ENCODE results near the gene GDF2.

GDF2 gene

GRCh38 chr10:47326927-47327330, 4.7 kb downstream of the GDF2 start:
- Histone ChIP-seq H3K27ac (replicated peaks) (no peak overlapping the region), H3K4me3 (replicated peaks; ENCODE audit: insufficient read depth, low read length) (no peak overlapping the region), H3K27me3 (ENCODE audit: insufficient read depth, poor library complexity, severe bottlenecking) (no peaks in the 10 kb centered on the region)
- TF ChIP-seq, protein P1, sequence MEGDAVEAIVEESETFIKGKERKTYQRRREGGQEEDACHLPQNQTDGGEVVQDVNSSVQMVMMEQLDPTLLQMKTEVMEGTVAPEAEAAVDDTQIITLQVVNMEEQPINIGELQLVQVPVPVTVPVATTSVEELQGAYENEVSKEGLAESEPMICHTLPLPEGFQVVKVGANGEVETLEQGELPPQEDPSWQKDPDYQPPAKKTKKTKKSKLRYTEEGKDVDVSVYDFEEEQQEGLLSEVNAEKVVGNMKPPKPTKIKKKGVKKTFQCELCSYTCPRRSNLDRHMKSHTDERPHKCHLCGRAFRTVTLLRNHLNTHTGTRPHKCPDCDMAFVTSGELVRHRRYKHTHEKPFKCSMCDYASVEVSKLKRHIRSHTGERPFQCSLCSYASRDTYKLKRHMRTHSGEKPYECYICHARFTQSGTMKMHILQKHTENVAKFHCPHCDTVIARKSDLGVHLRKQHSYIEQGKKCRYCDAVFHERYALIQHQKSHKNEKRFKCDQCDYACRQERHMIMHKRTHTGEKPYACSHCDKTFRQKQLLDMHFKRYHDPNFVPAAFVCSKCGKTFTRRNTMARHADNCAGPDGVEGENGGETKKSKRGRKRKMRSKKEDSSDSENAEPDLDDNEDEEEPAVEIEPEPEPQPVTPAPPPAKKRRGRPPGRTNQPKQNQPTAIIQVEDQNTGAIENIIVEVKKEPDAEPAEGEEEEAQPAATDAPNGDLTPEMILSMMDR (IDR thresholded peaks at IDR 0.05; ENCODE audit: insufficient read depth, low read length), result no peak
- TF ChIP-seq REST (IDR thresholded peaks at IDR 0.05; ENCODE audit: insufficient replicate concordance, low read depth), result no peak
- TF ChIP-seq GABPA (IDR thresholded peaks at IDR 0.05; ENCODE audit: low read depth), result no peak
- TF ChIP-seq SPI1 (IDR thresholded peaks at IDR 0.05; ENCODE audit: borderline replicate concordance, low read depth), result no peak
- TF ChIP-seq POLR2AphosphoS5 (IDR thresholded peaks at IDR 0.05; ENCODE audit: low read depth), result no peak
- DNase-seq (ENCODE audit: low read depth in 1 of 2, low spot score in 1 of 2), result no peak

DNA sequence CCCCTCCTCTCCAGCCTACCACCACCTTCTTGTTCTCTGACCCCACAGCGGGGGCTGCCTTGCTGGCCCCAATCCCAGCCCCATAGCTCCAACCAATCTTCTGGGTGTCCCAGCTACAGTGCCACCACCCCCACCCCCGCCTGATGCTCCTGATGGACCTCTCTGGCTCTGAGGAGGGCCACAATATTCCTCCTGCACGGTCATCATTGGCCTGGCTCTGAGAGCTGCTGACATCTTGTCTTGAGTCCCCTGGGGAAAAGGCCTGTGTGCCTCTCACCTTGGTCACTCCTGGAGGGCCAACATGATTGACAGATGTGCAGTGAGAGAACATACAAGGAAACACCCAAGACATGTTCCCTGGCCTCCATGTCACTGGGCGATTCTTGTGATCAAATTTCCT, 7.6 kb downstream of the GDF2 start:
- H3K27me3 ChIP-seq (ENCODE audit: insufficient read depth, poor library complexity, severe bottlenecking), result peaks cover 2% of the 10 kb centered on the region
- DNase-seq (ENCODE audit: low read depth in 1 of 2, low spot score in 1 of 2), result no peak
- TF ChIP-seq REST (IDR thresholded peaks at IDR 0.05; ENCODE audit: insufficient replicate concordance, low read depth) (no peak), POLR2AphosphoS5 (IDR thresholded peaks at IDR 0.05; ENCODE audit: low read depth) (no peak), SPI1 (IDR thresholded peaks at IDR 0.05; ENCODE audit: borderline replicate concordance, low read depth) (no peak), GABPA (IDR thresholded peaks at IDR 0.05; ENCODE audit: low read depth) (no peak)
- TF ChIP-seq, protein P1 (IDR thresholded peaks at IDR 0.05; ENCODE audit: insufficient read depth, low read length), result no peak
- H3K4me3 ChIP-seq (replicated peaks; ENCODE audit: insufficient read depth, low read length), result no peak overlapping the region
- H3K27ac ChIP-seq (replicated peaks), result no peak overlapping the region

GRCh38 chr10:47330366-47330765, 8.1 kb downstream of the GDF2 start:
- Histone ChIP-seq H3K27ac (replicated peaks) (no peak overlapping the region), H3K4me3 (replicated peaks; ENCODE audit: insufficient read depth, low read length) (no peak overlapping the region), H3K27me3 (ENCODE audit: insufficient read depth, poor library complexity, severe bottlenecking) (peaks cover 4% of the 10 kb centered on the region)
- TF ChIP-seq POLR2AphosphoS5 (IDR thresholded peaks at IDR 0.05; ENCODE audit: low read depth) (no peak), REST (IDR thresholded peaks at IDR 0.05; ENCODE audit: insufficient replicate concordance, low read depth) (no peak), GABPA (IDR thresholded peaks at IDR 0.05; ENCODE audit: low read depth) (no peak), SPI1 (IDR thresholded peaks at IDR 0.05; ENCODE audit: borderline replicate concordance, low read depth) (no peak)
- TF ChIP-seq, protein P1 (IDR thresholded peaks at IDR 0.05; ENCODE audit: insufficient read depth, low read length), result no peak
- DNase-seq (ENCODE audit: low read depth in 1 of 2, low spot score in 1 of 2), result no peak
